ENCODE data around the gene PEX14. TPM values are rescaled to one million over a fixed set of nuclear protein-coding genes. Genes with fewer than 3 reads are reported as not detected.

PEX14 gene
- total RNA-seq, 1 experiment from 2014 or later, result 27.3 TPM

DNA sequence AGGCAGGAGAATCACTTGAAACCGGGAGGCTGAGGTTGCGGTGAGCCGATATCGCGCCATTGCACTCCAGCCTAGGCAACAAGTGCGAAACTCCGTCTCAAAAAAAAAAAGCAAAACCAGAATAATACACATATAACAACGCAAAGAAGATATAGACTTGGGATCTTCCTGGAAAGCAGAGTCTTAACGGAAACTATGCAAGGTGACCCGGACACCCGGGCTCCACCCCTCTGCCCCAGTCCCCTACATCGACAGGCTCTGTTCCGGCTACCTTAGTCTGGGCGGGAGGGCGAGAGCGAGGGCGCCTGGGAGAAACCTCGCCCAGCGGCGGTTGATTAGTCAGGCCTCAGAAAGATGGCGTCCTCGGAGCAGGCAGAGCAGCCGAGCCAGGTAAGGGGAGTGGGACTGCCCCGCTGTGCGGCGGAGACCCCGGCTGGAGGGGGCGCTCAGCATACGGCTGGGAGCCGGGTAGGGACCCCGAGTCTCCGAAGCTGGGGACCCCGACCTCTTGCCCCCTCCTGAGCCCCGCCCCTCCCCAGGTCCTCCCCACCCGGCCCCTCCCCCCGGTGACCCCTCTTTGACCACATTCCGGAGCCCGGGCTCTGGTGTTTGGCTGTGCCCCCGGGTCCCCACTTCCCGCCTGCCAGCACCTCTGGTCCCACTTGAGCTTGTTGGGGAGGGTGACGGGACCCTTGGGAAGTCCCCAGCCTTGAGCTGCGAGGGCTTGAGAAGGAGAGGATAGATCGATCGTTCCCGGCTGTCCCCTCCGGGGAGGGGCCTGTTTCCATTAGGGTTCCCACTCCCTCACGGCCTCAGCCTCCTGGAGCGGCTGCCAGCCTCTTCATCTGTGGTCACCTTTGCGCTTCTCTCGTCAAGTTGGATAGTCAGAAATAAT, at the start of gene PEX14 (continued):
- TF ChIP-seq, protein P1, sequence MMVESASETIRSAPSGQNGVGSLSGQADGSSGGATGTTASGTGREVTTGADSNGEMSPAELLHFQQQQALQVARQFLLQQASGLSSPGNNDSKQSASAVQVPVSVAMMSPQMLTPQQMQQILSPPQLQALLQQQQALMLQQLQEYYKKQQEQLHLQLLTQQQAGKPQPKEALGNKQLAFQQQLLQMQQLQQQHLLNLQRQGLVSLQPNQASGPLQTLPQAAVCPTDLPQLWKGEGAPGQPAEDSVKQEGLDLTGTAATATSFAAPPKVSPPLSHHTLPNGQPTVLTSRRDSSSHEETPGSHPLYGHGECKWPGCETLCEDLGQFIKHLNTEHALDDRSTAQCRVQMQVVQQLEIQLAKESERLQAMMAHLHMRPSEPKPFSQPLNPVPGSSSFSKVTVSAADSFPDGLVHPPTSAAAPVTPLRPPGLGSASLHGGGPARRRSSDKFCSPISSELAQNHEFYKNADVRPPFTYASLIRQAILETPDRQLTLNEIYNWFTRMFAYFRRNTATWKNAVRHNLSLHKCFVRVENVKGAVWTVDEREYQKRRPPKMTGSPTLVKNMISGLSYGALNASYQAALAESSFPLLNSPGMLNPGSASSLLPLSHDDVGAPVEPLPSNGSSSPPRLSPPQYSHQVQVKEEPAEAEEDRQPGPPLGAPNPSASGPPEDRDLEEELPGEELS (CRISPR knock-in tag; IDR thresholded peaks at IDR 0.05), result 0 out of 2 replicates have a peak, but pooled peaks have one; percentile 64
- TF ChIP-seq TEAD4 (CRISPR knock-in tag; IDR thresholded peaks at IDR 0.05), result 0 out of 2 replicates have a peak, but pooled peaks have one; percentile 18
- no peak for TF ChIP-seq GTF2I (CRISPR knock-in tag; conservative IDR thresholded peaks at IDR 0.05)
- TF ChIP-seq, protein P2, sequence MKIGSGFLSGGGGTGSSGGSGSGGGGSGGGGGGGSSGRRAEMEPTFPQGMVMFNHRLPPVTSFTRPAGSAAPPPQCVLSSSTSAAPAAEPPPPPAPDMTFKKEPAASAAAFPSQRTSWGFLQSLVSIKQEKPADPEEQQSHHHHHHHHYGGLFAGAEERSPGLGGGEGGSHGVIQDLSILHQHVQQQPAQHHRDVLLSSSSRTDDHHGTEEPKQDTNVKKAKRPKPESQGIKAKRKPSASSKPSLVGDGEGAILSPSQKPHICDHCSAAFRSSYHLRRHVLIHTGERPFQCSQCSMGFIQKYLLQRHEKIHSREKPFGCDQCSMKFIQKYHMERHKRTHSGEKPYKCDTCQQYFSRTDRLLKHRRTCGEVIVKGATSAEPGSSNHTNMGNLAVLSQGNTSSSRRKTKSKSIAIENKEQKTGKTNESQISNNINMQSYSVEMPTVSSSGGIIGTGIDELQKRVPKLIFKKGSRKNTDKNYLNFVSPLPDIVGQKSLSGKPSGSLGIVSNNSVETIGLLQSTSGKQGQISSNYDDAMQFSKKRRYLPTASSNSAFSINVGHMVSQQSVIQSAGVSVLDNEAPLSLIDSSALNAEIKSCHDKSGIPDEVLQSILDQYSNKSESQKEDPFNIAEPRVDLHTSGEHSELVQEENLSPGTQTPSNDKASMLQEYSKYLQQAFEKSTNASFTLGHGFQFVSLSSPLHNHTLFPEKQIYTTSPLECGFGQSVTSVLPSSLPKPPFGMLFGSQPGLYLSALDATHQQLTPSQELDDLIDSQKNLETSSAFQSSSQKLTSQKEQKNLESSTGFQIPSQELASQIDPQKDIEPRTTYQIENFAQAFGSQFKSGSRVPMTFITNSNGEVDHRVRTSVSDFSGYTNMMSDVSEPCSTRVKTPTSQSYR (CRISPR knock-in tag; IDR thresholded peaks at IDR 0.05), result no peak
- TF ChIP-seq EMX1 (CRISPR knock-in tag; IDR thresholded peaks at IDR 0.05), result no peak
- TF ChIP-seq, protein P3, sequence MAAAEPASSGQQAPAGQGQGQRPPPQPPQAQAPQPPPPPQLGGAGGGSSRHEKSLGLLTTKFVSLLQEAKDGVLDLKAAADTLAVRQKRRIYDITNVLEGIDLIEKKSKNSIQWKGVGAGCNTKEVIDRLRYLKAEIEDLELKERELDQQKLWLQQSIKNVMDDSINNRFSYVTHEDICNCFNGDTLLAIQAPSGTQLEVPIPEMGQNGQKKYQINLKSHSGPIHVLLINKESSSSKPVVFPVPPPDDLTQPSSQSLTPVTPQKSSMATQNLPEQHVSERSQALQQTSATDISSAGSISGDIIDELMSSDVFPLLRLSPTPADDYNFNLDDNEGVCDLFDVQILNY (CRISPR knock-in tag; IDR thresholded peaks at IDR 0.05), result 0 out of 2 replicates have a peak, but pooled peaks have one; percentile 32
- TF ChIP-seq MYBL2 (CRISPR knock-in tag; IDR thresholded peaks at IDR 0.05), result peak; percentile 89; the same call in 1 of the 2 replicates
- no peak for TF ChIP-seq IRF2 (CRISPR knock-in tag; IDR thresholded peaks at IDR 0.05; ENCODE audit: borderline replicate concordance, low read depth)
- no peak for TF ChIP-seq OVOL2 (CRISPR knock-in tag; IDR thresholded peaks at IDR 0.05; ENCODE audit: borderline replicate concordance)
- TF ChIP-seq NFE2L1 (CRISPR knock-in tag; IDR thresholded peaks at IDR 0.05), result 0 out of 2 replicates have a peak, but pooled peaks have one; percentile 30
- TF ChIP-seq ZNF317 (CRISPR knock-in tag; IDR thresholded peaks at IDR 0.05; ENCODE audit: borderline replicate concordance, low read depth), result no peak
- no peak for TF ChIP-seq ZNF121 (CRISPR knock-in tag; IDR thresholded peaks at IDR 0.05)
- TF ChIP-seq ATF1 (CRISPR knock-in tag; IDR thresholded peaks at IDR 0.05), result no peak
- no peak for TF ChIP-seq ZNF671 (CRISPR knock-in tag; IDR thresholded peaks at IDR 0.05)
- TF ChIP-seq PRRX2 (CRISPR knock-in tag; IDR thresholded peaks at IDR 0.05), result no peak
- TF ChIP-seq ETV6 (CRISPR knock-in tag; IDR thresholded peaks at IDR 0.05), result peak; percentile 88
- TF ChIP-seq ESRRA (CRISPR knock-in tag; IDR thresholded peaks at IDR 0.05; ENCODE audit: borderline replicate concordance), result 0 out of 2 replicates have a peak, but pooled peaks have one; percentile 59
- TF ChIP-seq, protein P4, sequence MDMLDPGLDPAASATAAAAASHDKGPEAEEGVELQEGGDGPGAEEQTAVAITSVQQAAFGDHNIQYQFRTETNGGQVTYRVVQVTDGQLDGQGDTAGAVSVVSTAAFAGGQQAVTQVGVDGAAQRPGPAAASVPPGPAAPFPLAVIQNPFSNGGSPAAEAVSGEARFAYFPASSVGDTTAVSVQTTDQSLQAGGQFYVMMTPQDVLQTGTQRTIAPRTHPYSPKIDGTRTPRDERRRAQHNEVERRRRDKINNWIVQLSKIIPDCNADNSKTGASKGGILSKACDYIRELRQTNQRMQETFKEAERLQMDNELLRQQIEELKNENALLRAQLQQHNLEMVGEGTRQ (CRISPR knock-in tag; IDR thresholded peaks at IDR 0.05), result peak; percentile 88
- no peak for TF ChIP-seq TP53 (CRISPR knock-in tag; IDR thresholded peaks at IDR 0.05)
- TF ChIP-seq, protein P5, sequence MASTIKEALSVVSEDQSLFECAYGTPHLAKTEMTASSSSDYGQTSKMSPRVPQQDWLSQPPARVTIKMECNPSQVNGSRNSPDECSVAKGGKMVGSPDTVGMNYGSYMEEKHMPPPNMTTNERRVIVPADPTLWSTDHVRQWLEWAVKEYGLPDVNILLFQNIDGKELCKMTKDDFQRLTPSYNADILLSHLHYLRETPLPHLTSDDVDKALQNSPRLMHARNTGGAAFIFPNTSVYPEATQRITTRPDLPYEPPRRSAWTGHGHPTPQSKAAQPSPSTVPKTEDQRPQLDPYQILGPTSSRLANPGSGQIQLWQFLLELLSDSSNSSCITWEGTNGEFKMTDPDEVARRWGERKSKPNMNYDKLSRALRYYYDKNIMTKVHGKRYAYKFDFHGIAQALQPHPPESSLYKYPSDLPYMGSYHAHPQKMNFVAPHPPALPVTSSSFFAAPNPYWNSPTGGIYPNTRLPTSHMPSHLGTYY (CRISPR knock-in tag; IDR thresholded peaks at IDR 0.05), result no peak
- TF ChIP-seq, protein P6, sequence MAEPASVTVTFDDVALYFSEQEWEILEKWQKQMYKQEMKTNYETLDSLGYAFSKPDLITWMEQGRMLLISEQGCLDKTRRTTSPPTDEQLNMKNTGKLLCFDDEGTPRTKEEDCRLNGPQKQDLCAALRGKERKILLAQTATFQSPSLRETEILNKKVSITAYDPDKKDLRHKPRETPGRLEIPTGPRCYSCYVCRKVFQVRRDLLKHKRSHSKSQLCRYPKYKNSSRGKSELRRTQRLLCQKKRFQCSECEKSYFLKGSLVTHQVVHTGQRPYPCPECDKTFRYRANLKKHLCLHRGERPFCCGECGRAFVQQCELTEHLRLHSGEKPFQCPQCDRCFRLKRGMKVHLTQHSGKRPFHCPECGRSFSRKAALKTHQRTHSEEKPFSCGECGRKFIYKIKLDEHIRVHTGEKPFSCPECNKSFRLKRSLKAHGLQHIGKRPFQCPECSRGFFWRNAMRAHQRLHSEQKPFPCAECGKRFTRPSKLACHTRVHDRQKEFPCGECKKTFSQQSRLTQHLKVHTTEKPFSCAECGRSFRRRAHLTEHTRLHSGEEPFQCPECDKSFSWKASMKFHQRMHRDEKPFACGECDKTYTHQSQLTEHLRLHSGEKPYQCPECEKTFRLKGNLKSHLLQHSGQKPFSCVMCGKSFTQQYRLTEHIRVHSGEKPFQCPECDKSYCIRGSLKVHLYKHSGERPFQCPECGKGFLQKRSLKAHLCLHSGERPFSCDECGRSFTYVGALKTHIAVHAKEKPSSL (CRISPR knock-in tag; conservative IDR thresholded peaks at IDR 0.05), result no peak
- TF ChIP-seq NR3C1 (CRISPR knock-in tag; conservative IDR thresholded peaks at IDR 0.05; ENCODE audit: low read depth), result no peak
- TF ChIP-seq, protein P7, sequence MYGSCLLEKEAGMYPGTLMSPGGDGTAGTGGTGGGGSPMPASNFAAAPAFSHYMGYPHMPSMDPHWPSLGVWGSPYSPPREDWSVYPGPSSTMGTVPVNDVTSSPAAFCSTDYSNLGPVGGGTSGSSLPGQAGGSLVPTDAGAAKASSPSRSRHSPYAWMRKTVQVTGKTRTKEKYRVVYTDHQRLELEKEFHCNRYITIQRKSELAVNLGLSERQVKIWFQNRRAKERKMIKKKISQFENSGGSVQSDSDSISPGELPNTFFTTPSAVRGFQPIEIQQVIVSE (CRISPR knock-in tag; IDR thresholded peaks at IDR 0.05; ENCODE audit: borderline replicate concordance), result no peak

Data from WTC11 (cell line).